Body of pancreas (tissue), 4 donors: ENCODE data around the gene ULK1.
"Not testable (repeated sequence)": the region's sequence is repeated elsewhere in the genome, so short reads cannot be mapped to it uniquely, and the experiment has no call there.

Source experiments
- CTCF ChIP-seq, 7 experiments: fragments of 450-650 bp in 4 of 7; fragments of 200-600 bp in 3 of 7; sonication (generic) in 3 of 7; IDR thresholded peaks; one replicate each; pipeline ENCODE4 v1.5.1; 2016 to 2019; ENCODE audit warnings: antibody characterized with exemption in 7 of 7
- POLR2A ChIP-seq, 3 donors: fragments of 450-650 bp; IDR thresholded peaks; one replicate each; pipeline ENCODE4 v1.6.1; 2016; ENCODE audit warnings: antibody characterized with exemption in 3 of 3, mild to moderate bottlenecking in 2 of 3

GRCh38 chr12:131874972-131875371, 19.4 kb upstream of the ULK1 start:
- not testable (repeated sequence) for TF ChIP-seq CTCF, POLR2A (IDR thresholded peaks at IDR 0.05)
